ENCODE results near the gene PTPRN.
A peak's percentile ranks its signal among the peaks of the same experiment; 100 is the strongest.
"Not testable (repeated sequence)": the region's sequence is repeated elsewhere in the genome, so short reads cannot be mapped to it uniquely, and the experiment has no call there.

PTPRN gene

GRCh38 chr2:219306047-219306446 lies 3.2 kb downstream of the PTPRN start:
- DNase-seq = no peak

- DNase-seq = no peak
Observed at GRCh38 chr2:219304223-219304622, 5.0 kb downstream of the PTPRN start.

GRCh38 chr2:219302412-219302968 lies 6.7 kb downstream of the PTPRN start:
- no peak for DNase-seq

- no peak for DNase-seq
Observed at GRCh38 chr2:219300022-219300421, 9.2 kb downstream of the PTPRN start.

GRCh38 chr2:219299372-219299760 lies 9.8 kb downstream of the PTPRN start:
- DNase-seq = no peak

- DNase-seq = peak; percentile 93
Observed at GRCh38 chr2:219298759-219299371, 10.3 kb downstream of the PTPRN start.

- DNase-seq = no peak
Observed at GRCh38 chr2:219297766-219298456, 11.3 kb downstream of the PTPRN start.

GRCh38 chr2:219296631-219297391 lies 12.4 kb downstream of the PTPRN start:
- no peak for DNase-seq

GRCh38 chr2:219296142-219296541 lies 13.1 kb downstream of the PTPRN start:
- DNase-seq = no peak

- peak; percentile 93 for DNase-seq
Observed at GRCh38 chr2:219294356-219295351, 14.5 kb downstream of the PTPRN start.

GRCh38 chr2:219293736-219294231 lies 15.4 kb downstream of the PTPRN start:
- DNase-seq = no peak

- DNase-seq = no peak
Observed at GRCh38 chr2:219292616-219293015, 16.6 kb downstream of the PTPRN start.

- DNase-seq = no peak
Observed at GRCh38 chr2:219291910-219292490, 17.2 kb downstream of the PTPRN start.

GRCh38 chr2:219291394-219291793 lies 17.8 kb downstream of the PTPRN start:
- no peak for DNase-seq

GRCh38 chr2:219290381-219291171 lies 18.6 kb downstream of the PTPRN start:
- DNase-seq = no peak

GRCh38 chr2:219289537-219290361 lies 19.5 kb downstream of the PTPRN start:
- no peak for DNase-seq

- no peak for DNase-seq
Observed at GRCh38 chr2:219289195-219289536, 20.0 kb downstream of the PTPRN start.

- no peak for DNase-seq
Observed at GRCh38 chr2:219287580-219288265, 21.5 kb downstream of the PTPRN start.

GRCh38 chr2:219287116-219287440 lies 22.1 kb downstream of the PTPRN start:
- DNase-seq = not testable (repeated sequence)

Data from activated CD4-positive, alpha-beta T cell treated with anti-CD3 and anti-CD28 coated beads, Interleukin-2, Interleukin-6, amounts not matched to agents 100 ng/mL and 50 ng/mL, durations not matched to agents 16 hours and 8 hours (primary cell).